Astrocyte of the hippocampus (primary cell): Measurements from ENCODE around the gene CTIF.
"Not testable (repeated sequence)": the region's sequence is repeated elsewhere in the genome, so short reads cannot be mapped to it uniquely, and the experiment has no call there.

Experiments used
- DNase-seq: peaks from one replicate; pipeline ENCODE4 v3.0.0; 2011; ENCODE audit warnings: low read depth, low spot score

CTIF gene

GRCh38 chr18:48538531-48539405, at the start of gene CTIF:
CTIF (plus strand) TSS chr18:48539031; CDS start chr18:48619566, 80,535 bp downstream.
- peak; percentile 98 for DNase-seq

DNA sequence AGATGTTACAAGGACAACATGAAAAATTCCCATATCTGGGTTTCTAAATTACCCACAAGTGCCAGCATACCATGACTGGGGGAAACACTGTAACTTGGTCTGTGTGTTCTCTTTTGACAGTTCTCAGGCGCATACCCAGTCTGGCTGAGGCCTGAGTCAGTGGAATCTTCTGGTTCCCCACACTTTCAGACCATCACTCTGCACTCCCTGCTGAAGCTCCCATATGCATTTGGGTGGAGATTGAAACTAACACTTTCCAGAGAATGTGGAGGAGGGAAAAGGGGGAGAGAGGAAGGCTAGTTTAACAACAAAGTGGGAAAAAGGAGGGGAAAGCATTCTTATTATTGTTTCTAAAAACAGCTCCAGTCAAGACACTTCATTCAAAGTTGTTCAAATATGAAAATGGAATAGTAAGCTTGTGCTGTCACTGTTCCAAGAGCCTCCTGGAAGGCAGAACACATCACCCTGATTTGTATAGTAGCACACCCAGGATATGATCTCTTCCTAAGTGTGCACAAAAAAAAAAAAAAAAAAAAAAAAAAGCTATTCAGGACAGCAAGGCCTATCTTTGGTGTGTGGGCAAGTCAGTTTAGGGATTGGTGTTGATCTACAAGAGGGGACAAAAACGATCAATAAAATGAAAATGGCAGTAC, 48.1 kb upstream of the CTIF start:
- DNase-seq, result peak; percentile 59

- no peak for DNase-seq
Observed at GRCh38 chr18:48492880-48493279, 46.0 kb upstream of the CTIF start.

DNA sequence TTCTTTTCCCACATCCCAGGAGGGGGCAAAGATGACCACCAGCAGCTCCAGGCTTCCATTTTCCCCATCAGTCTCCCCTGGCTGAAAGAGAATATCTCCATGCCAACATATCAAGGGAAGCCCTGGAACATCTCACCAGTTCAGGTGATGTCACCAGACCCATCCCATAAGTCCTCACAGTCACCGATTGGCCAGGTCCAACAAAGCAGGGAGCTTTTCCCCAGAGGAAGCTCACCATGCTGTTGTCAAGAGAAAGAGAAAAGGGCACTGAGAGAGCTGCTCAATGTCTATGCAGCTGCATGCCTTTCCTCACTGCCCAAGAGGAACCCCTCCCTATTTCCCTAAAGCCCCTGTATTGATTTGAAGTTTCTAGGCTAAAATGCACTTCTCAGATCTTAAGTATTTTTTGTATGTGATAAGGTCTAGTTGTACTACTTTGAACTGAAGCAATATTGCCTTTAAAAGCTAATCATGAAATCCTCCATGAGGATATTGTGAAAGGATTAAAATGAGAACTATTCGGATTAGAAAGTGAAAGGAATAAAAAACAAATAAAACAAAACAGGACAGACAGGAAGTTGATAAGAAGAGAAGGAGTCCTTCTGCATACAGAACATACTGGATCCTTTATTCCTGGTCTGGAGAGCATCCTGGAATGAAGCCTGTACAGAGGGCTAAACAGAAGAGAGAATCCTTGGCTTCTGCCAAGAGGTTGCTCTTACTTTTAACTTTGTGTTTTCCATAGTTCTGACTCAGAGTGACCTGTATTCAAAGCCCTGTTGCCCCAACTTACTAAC, 45.2 kb upstream of the CTIF start:
- DNase-seq, result no peak

- DNase-seq, result no peak
Observed at GRCh38 chr18:48497863-48498262, 41.0 kb upstream of the CTIF start.

GRCh38 chr18:48500517-48500916, 38.3 kb upstream of the CTIF start:
- no peak for DNase-seq

GRCh38 chr18:48502906-48503305, 35.9 kb upstream of the CTIF start:
- DNase-seq, result no peak

- no peak for DNase-seq
Observed at GRCh38 chr18:48504819-48505218, 34.0 kb upstream of the CTIF start.

DNA sequence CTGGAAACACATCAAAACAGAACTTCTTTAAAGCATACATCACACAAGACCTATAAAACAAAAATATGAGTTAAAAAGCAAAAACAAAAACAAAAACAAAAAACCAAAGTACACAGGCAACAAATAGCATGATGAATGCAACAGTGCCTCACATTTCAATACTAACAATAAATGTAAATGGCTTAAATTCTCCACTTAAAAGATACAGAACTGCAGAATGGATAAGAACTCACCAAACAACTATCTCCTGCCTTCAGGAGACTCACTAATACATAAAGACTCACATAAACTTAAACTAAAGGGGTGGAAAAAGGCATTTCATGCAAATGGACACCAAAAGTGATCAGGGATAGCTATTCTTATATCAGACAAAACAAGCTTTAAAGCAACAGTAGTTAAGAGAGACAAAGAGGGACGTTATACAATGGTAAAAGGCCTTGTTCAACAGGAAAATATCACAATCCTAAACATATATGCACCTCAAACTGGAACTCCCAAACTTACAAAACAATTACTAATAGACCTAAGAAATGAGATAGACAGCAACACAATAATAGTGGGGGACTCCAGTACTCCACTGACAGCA, 31.8 kb upstream of the CTIF start:
- not testable (repeated sequence) for DNase-seq

DNA sequence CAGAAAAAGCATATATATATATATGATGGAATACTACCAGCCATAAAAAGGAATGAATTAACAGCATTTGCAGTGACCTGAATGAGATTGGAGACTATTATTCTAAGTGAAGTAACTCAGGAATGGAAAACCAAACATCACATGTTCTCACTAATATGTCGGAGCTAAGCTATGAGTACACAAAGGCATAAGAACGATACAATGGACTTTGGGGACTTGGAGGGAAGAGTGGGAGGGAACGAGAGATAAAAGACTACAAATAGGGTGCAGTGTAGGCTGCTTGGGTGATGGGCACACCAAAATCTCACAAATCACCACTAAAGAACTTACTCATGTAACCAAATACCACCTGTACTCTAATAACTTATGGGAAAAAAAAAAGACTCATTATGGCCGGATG, 26.3 kb upstream of the CTIF start:
- not testable (repeated sequence) for DNase-seq

DNA sequence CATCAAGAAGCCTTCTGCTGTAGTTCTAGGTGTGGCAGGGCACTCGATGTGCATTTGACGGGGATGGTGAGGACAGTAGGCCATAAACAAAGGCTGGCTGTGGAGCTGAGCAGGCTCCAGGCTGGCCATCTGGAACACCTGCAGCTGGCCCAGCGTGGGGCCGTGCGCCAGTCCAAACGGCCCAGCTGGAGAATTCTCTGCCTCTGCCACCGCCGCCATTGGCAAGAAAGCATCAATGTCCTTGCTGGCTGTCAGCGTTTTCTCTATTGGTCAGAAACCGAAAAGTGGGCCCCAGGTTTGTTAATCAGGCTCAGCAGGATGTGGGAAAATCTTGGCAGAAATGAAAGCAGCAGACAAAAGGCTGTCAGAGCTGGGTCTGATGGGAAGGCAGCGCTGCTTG, 24.0 kb upstream of the CTIF start:
- DNase-seq, result no peak

- DNase-seq, result no peak
Observed at GRCh38 chr18:48517048-48517447, 21.8 kb upstream of the CTIF start.

- no peak for DNase-seq
Observed at GRCh38 chr18:48519431-48520100, 19.3 kb upstream of the CTIF start.

- DNase-seq, result no peak
Observed at GRCh38 chr18:48521723-48522122, 17.1 kb upstream of the CTIF start.

- no peak for DNase-seq
Observed at GRCh38 chr18:48525671-48526070, 13.2 kb upstream of the CTIF start.

GRCh38 chr18:48527461-48527860, 11.4 kb upstream of the CTIF start:
- DNase-seq, result no peak

GRCh38 chr18:48528861-48529260, 10.0 kb upstream of the CTIF start:
- no peak for DNase-seq

DNA sequence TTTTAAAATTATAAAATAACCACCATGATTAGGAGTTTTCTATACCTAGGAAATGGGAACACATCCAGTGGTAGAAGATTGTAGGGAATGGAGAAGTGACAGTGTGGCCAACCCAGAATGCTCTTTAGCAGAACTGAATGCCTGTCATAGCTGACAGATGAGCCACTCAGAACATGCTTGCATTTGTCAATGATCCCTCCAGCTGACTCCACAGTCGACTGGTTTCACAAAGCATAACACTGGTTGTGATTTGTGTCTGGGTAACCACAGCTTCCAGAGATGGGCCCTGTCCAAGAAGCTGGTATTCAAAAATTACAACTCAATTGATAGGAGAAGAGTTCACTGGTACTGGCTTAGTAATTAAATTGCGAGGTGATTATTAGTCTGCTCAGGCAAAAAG, 9.0 kb upstream of the CTIF start:
- DNase-seq, result peak; percentile 89

DNA sequence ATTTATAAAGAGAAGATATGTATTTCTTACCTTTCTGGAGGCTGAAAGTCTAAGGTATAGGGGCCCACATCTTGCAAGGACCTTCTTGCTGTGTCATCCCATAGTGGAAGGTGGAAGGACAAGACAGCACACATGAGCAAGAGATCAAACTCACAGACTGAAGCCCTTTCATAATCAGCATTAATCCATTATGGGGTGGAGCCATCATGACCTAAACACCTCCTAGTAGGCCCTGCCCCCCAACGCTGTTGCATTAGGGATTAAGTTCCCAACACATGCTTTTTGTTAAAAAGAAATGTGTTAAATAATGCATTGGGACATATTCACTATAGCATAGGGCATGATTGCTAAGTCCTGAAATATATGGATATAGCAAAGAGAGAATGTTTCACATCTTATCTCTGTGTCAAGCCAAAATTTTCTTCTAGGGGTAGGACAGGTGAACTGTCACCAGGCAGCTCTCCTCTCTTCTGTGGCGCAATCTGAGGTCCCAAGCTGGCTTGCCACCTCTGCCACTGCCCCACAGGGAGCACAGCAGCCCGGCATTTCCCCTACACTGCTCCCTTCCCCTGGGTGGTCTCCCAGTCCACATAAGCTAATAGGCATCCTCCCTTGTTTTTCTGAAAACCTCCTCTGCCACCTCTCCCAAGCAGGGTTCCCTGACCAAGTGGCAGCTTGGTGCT, 8.3 kb upstream of the CTIF start:
- DNase-seq, result no peak

GRCh38 chr18:48531082-48531403, 7.8 kb upstream of the CTIF start:
- no peak for DNase-seq

DNA sequence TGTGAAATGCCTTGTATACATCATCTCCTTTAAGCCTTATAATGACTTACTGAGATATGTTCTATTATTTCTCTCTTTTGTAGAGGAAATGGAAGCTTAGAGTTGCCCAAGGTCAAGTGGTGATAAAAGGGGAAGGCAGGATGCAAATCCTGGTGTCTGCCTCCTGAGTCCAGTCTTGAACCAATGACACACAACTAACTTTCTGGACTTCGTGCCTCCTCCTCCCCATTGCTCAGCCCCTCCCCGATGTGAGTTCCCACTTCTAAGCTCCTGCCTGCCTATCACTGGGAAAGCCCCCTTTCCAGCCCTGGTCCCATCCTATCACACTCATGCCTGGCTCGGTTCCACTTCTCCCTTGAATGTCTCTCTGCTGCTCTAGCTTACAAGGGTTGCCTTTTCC, 6.9 kb upstream of the CTIF start:
- DNase-seq, result no peak
